Adrenal gland (tissue), 12 donors: Measurements from ENCODE around the gene NCOA1. TPM values are rescaled to one million over a fixed set of nuclear protein-coding genes. Genes with fewer than 3 reads are reported as not detected.

ENCODE experiments used
- DNase-seq, 7 donors: peaks; one replicate each; pipeline ENCODE4 v3.0.0-alpha.2; 2019 to 2020
- H3K27ac ChIP-seq, 5 donors: fragments of 200-600 bp; sonication (generic) in 4 of 5; 1 replicate in 3 of 5; 2 replicates in 2 of 5; pipeline versions ENCODE4 v1.5.1 to v1.8.0; 2016 to 2020; ENCODE audit warnings: mild to moderate bottlenecking in 1 of 5
- H3K27me3 ChIP-seq: fragments of 200-600 bp; 2 replicates; pipeline ENCODE4 v1.8.0; 2021
- H3K36me3 ChIP-seq, 2 donors: fragments of 200-600 bp; replicated peaks in 1 of 2; 1 replicate in 1 of 2; 2 replicates in 1 of 2; pipeline versions ENCODE4 v1.5.1 to v1.8.0; 2018 to 2022
- H3K4me1 ChIP-seq, 2 donors: fragments of 200-600 bp; replicated peaks in 1 of 2; 1 replicate in 1 of 2; 2 replicates in 1 of 2; pipeline versions ENCODE4 v1.5.1 to v1.8.0; 2018 to 2021
- H3K4me3 ChIP-seq, 4 donors: fragments of 200-600 bp; sonication (generic) in 3 of 4; one replicate each; pipeline ENCODE4 v1.5.1; 2016 to 2018
- H3K9me3 ChIP-seq, 3 donors: fragments of 200-600 bp; sonication (generic) in 1 of 3; replicated peaks in 1 of 3; 1 replicate in 2 of 3; 2 replicates in 1 of 3; pipeline versions ENCODE4 v1.5.1 to v1.8.0; 2016 to 2021
- CTCF ChIP-seq, 6 experiments: fragments of 450-650 bp in 4 of 6; fragments of 200-600 bp in 2 of 6; sonication (generic) in 1 of 6; IDR thresholded peaks; 1 replicate in 5 of 6; 2 replicates in 1 of 6; pipeline versions ENCODE4 v1.5.1 to v1.8.0; 2016 to 2021; ENCODE audit warnings: antibody characterized with exemption in 6 of 6, mild to moderate bottlenecking in 2 of 6, moderate library complexity in 1 of 6
- POLR2A ChIP-seq, 2 donors: fragments of 450-650 bp; IDR thresholded peaks; one replicate each; pipeline ENCODE4 v1.6.1; 2017; ENCODE audit warnings: antibody characterized with exemption in 2 of 2, mild to moderate bottlenecking in 2 of 2, moderate library complexity in 1 of 2
- WGBS, 4 donors: extraction: QIAGEN DNeasy Blood & Tissue Kit in 2 of 4; methylation state at CpG; one replicate each; pipeline versions ENCODE4 v1.1.5 to v1.1.7; 2013 to 2017; 5-methylcytosine and 5-hydroxymethylcytosine counted together
- intact Hi-C, 2 donors: fragments of 100-400 bp; cut with DNase I; formaldehyde crosslinking; loops; one replicate each; pipeline versions ENCODE4 v1.14.1 to v1.15.0; 2022 to 2023
- polyA plus RNA-seq, 3 donors: library from polyadenylated mRNA; stranded (reverse); fragments of 200-250 nt in 2 of 3; fragments of 350-450 nt in 1 of 3; fragmentation: Illumina TruSeq in 1 of 3; extraction: RNeasy Lipid Tissue Mini Kit (QIAGEN cat#74804) in 1 of 3; gene quantifications; one replicate each; pipeline ENCODE4 v1.2.3, GENCODE V29; 2013 to 2014
- total RNA-seq, 9 donors: library from RNA; depleted of rRNA in 4 of 9; stranded (reverse); fragments of >200 nt in 4 of 9; fragments of 120-200 nt in 1 of 9; fragmentation: NEBNext Ultra II Directional in 1 of 9; extraction: Animal tissue kit (Norgen Biotek cat#: 25700) in 1 of 9; gene quantifications; one replicate each; pipeline versions ENCODE4 v1.1.0 to v1.2.4, GENCODE V29; 2013 to 2023
- donor health status: healthy with polysubstance abuse.
- donor health status: Bipolar disorder and iron deficiency.
- donor health status: DM: yes; HTN: yes; CAD: no.
- donor health status: DM: no; HTN: no; CAD: no.
- donor health status: DM: no; HTN: no; CAD: no.
- donor health status: DM: yes; HTN: yes; CAD: no.

The NCOA1 gene
- total and polyA plus RNA-seq, 12 donors, result 13.6 to 85.5 (median 43.6) TPM

- no peaks in the 10 kb centered on the region for H3K27me3 ChIP-seq
- no peak for DNase-seq
- no peaks in the 10 kb centered on the region for H3K36me3 ChIP-seq
- no peaks in the 10 kb centered on the region for H3K9me3 ChIP-seq
- H3K4me3 ChIP-seq, result no peak overlapping the region
- peaks cover 5 to 13% of the 10 kb centered on the region in 2 donors for H3K4me1 ChIP-seq
- WGBS, 4 donors, result 91 to 95% (median 94%) methylated on average over 5 of the region's 5 CpGs
- H3K27ac ChIP-seq, result no peak overlapping the region
- intact Hi-C loops, result no loop called here
- no peak for TF ChIP-seq POLR2A (IDR thresholded peaks at IDR 0.05)
- no peak for TF ChIP-seq CTCF (IDR thresholded peaks at IDR 0.05)
Observed at GRCh38 chr2:24588294-24588693, 97.2 kb downstream of the NCOA1 start.

GRCh38 chr2:24592441-24593100, 101.5 kb downstream of the NCOA1 start:
- TF ChIP-seq CTCF (IDR thresholded peaks at IDR 0.05), result no peak
- TF ChIP-seq POLR2A (IDR thresholded peaks at IDR 0.05), result no peak
- WGBS, 4 donors, result 72 to 77% (median 74%) methylated on average over 3 of the region's 3 CpGs
- Histone ChIP-seq H3K9me3 (no peaks in the 10 kb centered on the region), H3K4me3 (no peak overlapping the region), H3K27ac (no peak overlapping the region), H3K36me3 (no peaks in the 10 kb centered on the region), H3K27me3 (no peaks in the 10 kb centered on the region), H3K4me1 (peaks cover 13 to 26% of the 10 kb centered on the region in 2 donors)
- intact Hi-C loops, result no loop called here
- no peak for DNase-seq

- intact Hi-C loops, result no loop called here
- 82 to 89% (median 88%) methylated on average over 2 of the region's 2 CpGs for WGBS, 4 donors
- H3K27me3 ChIP-seq, result no peaks in the 10 kb centered on the region
Observed at GRCh38 chr2:24594283-24594682, 103.2 kb downstream of the NCOA1 start.

More at GRCh38 chr2:24594283-24594682, 103.2 kb downstream of the NCOA1 start:
- TF ChIP-seq CTCF (IDR thresholded peaks at IDR 0.05) (no peak), POLR2A (IDR thresholded peaks at IDR 0.05) (no peak)
- Histone ChIP-seq H3K4me1 (peaks cover 13 to 26% of the 10 kb centered on the region in 2 donors), H3K4me3 (no peak overlapping the region), H3K27ac (no peak overlapping the region), H3K36me3 (no peaks in the 10 kb centered on the region), H3K9me3 (no peaks in the 10 kb centered on the region)
- DNase-seq, result no peak
